ENCODE results near the gene CBX1. TPM values are rescaled to one million over a fixed set of nuclear protein-coding genes. Genes with fewer than 3 reads are reported as not detected.
A peak's percentile ranks its signal among the peaks of the same experiment; 100 is the strongest.

CBX1 gene
- total RNA-seq, 1 donor from 2014 or later = 210 TPM

DNA sequence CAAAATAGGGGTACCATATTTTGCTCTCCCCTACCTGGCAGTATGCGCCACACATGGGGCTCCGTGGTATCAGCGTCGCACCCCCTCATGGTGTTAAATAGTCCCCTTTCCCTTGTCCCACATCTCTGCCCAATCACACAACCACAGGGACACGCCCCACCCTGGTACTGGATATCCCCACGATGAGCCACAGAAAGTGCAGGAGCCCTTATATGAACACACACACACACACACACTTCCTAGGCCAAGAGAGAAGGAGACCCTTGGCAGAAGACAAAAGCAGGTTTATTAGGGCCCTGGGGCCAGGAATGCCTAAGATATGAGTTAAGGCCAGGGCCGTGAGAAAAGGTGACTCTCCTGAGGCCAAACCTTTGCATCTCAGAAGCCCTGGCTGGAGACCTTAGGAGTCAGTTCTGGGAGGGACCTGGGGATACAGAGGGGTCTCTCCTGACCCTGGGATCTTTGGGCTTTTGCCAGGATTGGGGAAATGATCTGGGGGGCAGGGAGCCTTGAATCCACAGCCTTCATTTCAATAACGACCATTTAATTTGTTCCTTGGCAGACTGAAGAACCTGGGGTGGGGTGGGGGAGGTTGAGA lies 75.3 kb downstream of the CBX1 start:
- Mint-ChIP-seq H3K4me1 (peaks cover 47% of the 10 kb centered on the region), H3K27me3 (ENCODE audit: low read depth) (peaks cover 7% of the 10 kb centered on the region), H3K9me3 (no peaks in the 10 kb centered on the region), H3K36me3 (ENCODE audit: low read depth) (no peaks in the 10 kb centered on the region), H3K27ac (ENCODE audit: unreplicated experiment) (no peak overlapping the region), H3K4me3 (peak overlapping the region; percentile 87)
- no peak for DNase-seq (ENCODE audit: low read depth, low spot score)
- no peak for TF ChIP-seq CTCF (conservative IDR thresholded peaks at IDR 0.05)

GRCh38 chr17:48025040-48025903 lies 76.0 kb downstream of the CBX1 start:
- no peaks in the 10 kb centered on the region for H3K36me3 Mint-ChIP-seq (ENCODE audit: low read depth)
- peak; percentile 79 for TF ChIP-seq CTCF (conservative IDR thresholded peaks at IDR 0.05)
- H3K4me1 Mint-ChIP-seq = peaks cover 50% of the 10 kb centered on the region
- no peaks in the 10 kb centered on the region for H3K9me3 Mint-ChIP-seq
- peak overlapping the region; percentile 10 for H3K27ac Mint-ChIP-seq (ENCODE audit: unreplicated experiment)
- H3K4me3 Mint-ChIP-seq = peak overlapping the region; percentile 87
- DNase-seq (ENCODE audit: low read depth, low spot score) = peak; percentile 99
- H3K27me3 Mint-ChIP-seq (ENCODE audit: low read depth) = peaks cover 7% of the 10 kb centered on the region

- Mint-ChIP-seq H3K36me3 (ENCODE audit: low read depth) (no peaks in the 10 kb centered on the region), H3K27me3 (ENCODE audit: low read depth) (peaks cover 7% of the 10 kb centered on the region), H3K4me1 (peaks cover 55% of the 10 kb centered on the region), H3K9me3 (no peaks in the 10 kb centered on the region), H3K4me3 (peak overlapping the region; percentile 87), H3K27ac (ENCODE audit: unreplicated experiment) (peak overlapping the region; percentile 91)
- no peak for TF ChIP-seq CTCF (conservative IDR thresholded peaks at IDR 0.05)
- DNase-seq (ENCODE audit: low read depth, low spot score) = peak; percentile 28
These were observed 76.9 kb downstream of the CBX1 start for GRCh38 chr17:48024149-48025039.

GRCh38 chr17:48023400-48024148 lies 77.7 kb downstream of the CBX1 start:
- Mint-ChIP-seq H3K4me3 (peak overlapping the region; percentile 90), H3K36me3 (ENCODE audit: low read depth) (no peaks in the 10 kb centered on the region), H3K4me1 (peaks cover 59% of the 10 kb centered on the region), H3K27me3 (ENCODE audit: low read depth) (peaks cover 7% of the 10 kb centered on the region), H3K27ac (ENCODE audit: unreplicated experiment) (peak overlapping the region; percentile 93), H3K9me3 (no peaks in the 10 kb centered on the region)
- DNase-seq (ENCODE audit: low read depth, low spot score) = peak; percentile 79
- peak; percentile 26 for TF ChIP-seq CTCF (conservative IDR thresholded peaks at IDR 0.05)

GRCh38 chr17:48022901-48023300 lies 78.4 kb downstream of the CBX1 start:
- Mint-ChIP-seq H3K4me1 (peaks cover 65% of the 10 kb centered on the region), H3K9me3 (no peaks in the 10 kb centered on the region)

More at GRCh38 chr17:48022901-48023300, 78.4 kb downstream of the CBX1 start:
- no peak for TF ChIP-seq CTCF (conservative IDR thresholded peaks at IDR 0.05)
- no peak for DNase-seq (ENCODE audit: low read depth, low spot score)
- Mint-ChIP-seq H3K27ac (ENCODE audit: unreplicated experiment) (no peak overlapping the region), H3K36me3 (ENCODE audit: low read depth) (no peaks in the 10 kb centered on the region), H3K4me3 (peak overlapping the region; percentile 90), H3K27me3 (ENCODE audit: low read depth) (peaks cover 7% of the 10 kb centered on the region)

All from neural crest cell (in vitro differentiated cells).